ENCODE data around the gene ANTXR2.
"Not testable (repeated sequence)": the region's sequence is repeated elsewhere in the genome, so short reads cannot be mapped to it uniquely, and the experiment has no call there.

ANTXR2 gene

DNA sequence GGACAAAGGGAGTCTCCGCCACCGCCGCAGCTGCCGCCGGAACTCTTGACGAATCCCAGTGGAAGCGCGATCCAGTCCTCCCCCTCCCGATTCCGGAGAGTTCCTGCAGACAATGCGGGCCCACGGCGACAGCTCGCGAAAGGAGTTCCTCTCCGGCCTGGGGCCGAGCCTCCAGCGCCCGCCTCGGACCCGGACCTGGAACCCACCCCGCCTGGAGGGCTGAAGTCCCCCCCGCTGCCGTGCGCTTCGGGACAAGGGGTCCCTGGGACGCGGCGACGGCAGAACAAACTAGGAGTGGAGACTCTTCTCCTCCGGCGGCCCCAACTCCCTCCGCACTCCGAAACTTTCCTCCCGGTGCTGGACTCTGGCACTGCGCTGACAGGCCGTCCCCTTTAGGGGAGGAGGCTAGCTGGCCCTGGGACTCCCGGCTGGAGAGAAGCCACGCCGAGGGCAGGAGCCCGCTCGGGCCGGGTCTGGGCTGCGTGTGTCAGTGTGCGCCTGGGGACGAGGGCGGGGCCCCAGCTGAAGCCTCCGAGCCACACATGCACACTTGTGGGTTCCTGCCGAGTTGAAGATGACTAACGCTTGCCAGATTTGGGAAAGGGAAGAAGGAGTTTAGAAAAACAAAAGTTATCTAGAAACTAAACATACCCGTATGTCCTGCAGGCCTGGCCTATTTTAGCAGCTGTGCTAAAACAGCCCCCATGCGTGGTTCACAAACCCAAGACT is at the start of gene ANTXR2:
Gene ANTXR2 (minus strand): TSS at position 486 of the 729 bp plus-strand sequence. CDS start 669 bp downstream, outside the sequence.
- ATAC-seq (peak; percentile 80), DNase-seq (ENCODE audit: low spot score in 2 of 2) (peak; percentile 41 to 81)
- Mint-ChIP-seq H3K4me1 (peaks cover 67% of the 10 kb centered on the region), H3K27ac (peak within 1 kb of the TSS; percentile 94), H3K9me3 (no peaks in the 10 kb centered on the region), H3K4me3 (peak within 1 kb of the TSS; percentile 92), H3K36me3 (peaks cover 41% of the 10 kb centered on the region)

DNA sequence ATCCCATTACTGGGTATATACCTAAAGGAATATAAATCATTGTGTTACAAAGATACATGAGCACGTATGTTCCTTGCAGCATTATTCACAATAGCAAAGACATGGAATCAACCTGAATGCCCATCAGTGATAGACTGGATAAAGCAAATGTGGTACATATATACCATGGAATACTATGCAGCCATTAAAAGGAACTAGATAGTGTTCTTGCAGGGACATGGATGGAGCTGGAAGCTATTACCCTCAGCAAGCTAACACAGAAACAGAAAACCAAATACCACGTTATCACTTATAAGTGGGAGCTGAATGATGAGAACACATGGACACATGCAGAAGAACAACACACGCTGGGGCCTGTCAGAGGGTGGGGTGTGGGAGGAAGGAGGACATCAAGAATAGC is 48.8 kb upstream of the ANTXR2 start:
- not testable (repeated sequence) for ATAC-seq; H3K9me3 Mint-ChIP-seq; H3K36me3 Mint-ChIP-seq; DNase-seq (ENCODE audit: low spot score in 2 of 2); H3K4me3 Mint-ChIP-seq; H3K27ac Mint-ChIP-seq
- peaks cover 24% of the 10 kb centered on the region for H3K4me1 Mint-ChIP-seq

DNA sequence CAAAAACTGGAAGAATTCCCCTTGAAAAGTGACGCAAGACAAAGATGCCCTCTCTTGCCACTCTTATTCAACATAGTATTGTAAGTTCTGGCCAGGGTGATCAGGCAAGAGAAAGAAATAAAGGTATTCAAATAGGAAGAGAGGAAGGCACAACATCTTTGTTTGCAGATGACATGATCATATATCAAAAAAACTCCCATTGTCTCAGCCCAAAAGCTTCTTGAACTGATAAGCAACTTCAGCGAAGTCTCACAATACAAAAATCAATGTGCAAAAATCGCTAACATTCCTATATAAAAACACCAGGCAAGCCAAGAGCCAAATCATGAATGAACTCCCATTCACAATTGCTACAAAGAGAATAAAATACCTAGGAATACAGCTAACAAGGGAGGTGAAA is 46.6 kb upstream of the ANTXR2 start:
- not testable (repeated sequence) for H3K4me1 Mint-ChIP-seq; DNase-seq (ENCODE audit: low spot score in 2 of 2); H3K27ac Mint-ChIP-seq; H3K4me3 Mint-ChIP-seq; H3K9me3 Mint-ChIP-seq; H3K36me3 Mint-ChIP-seq; ATAC-seq

DNA sequence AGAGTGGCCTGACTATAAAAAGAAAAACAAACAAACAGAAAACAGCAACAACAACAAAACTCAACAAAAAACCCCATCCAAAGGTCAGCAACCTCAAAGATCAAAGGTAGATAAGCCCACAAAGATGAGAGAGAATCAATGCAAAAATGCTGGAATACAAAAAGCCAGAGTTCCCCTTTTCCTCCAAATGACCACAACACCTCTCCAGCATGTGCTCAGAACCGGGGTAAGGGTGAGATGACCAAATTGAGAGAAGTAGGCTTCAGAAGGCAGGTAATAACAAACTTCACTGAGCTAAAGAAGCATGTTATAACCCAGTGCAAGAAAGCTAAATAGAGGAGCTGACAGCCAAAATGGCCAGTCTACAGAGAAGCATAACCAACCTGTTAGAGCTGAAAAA is 43.5 kb upstream of the ANTXR2 start:
- Mint-ChIP-seq H3K27ac (no peak overlapping the region), H3K4me1 (no peaks in the 10 kb centered on the region), H3K36me3 (no peaks in the 10 kb centered on the region), H3K4me3 (no peak overlapping the region), H3K9me3 (peaks cover 4% of the 10 kb centered on the region)
- no peak for ATAC-seq
- DNase-seq (ENCODE audit: low spot score in 2 of 2) = no peak

DNA sequence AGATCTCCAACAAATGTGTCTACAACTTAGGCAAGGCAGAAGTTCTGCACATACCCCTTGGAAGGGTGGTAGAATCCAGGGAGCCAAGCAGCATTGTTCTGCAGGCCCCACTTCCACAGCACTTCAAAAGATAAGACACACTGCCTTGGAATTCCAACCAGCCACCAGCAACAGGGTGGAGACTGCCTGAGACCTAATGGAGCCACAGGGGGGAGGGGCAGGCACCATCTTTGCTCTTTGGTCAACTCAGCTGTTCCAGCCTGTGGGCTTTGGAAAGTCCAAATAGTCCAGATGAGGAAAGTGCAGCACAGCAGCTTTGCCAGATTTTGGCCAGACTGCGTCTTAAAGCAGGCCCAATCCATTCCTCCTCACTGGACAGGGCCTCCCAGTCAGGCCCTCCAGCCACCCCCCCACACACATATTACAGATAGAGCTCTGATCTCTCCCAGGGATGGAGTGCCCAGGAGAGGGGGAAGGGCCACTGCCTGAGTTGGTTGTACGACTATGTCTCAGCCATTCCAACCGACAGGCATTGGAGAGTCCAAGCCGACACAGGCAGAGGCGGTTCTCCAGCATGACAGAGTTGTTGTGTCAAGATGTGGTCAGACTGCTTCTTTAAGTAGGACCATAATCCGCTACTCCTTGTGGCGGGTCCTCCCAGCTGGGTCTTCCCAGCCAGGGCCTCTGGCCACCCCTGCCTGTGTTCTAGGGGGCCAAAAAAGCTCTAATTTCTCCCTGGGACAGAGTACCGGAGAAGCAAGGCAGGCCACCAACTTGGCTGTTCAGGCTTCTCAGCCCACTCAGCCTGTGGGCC is 42.5 kb upstream of the ANTXR2 start:
- H3K36me3 Mint-ChIP-seq = no peaks in the 10 kb centered on the region
- DNase-seq (ENCODE audit: low spot score in 2 of 2) (no peak), ATAC-seq (no peak)
- H3K27ac Mint-ChIP-seq = no peak overlapping the region
- no peaks in the 10 kb centered on the region for H3K4me1 Mint-ChIP-seq
- no peak overlapping the region for H3K4me3 Mint-ChIP-seq
- H3K9me3 Mint-ChIP-seq = peaks cover 4% of the 10 kb centered on the region

DNA sequence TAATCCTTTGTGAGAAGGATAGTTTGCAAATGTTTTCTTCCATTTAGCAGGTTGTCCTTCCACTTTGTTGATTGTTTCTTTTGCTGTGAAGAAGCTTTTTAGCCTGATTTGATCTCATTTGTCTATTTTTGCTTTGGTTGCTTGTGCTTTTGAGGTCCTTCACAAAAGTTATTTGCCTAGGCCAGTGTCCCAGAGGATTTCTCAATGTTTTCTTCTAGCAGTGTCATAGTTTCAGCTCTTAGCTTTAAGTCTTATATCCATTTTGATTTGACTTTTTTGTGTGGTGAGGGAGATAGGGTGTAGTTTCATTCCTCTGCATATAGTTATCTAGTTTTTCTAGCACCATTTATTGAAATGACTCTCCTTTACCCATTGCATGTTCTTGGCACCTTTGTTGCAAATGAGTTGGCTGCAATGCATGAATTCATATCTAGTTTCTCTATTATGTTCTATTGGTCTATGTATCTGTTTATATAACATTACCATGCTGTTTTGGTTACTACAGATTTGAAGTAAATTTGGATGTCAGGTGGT is 41.8 kb upstream of the ANTXR2 start:
- no peaks in the 10 kb centered on the region for H3K4me1 Mint-ChIP-seq
- no peaks in the 10 kb centered on the region for H3K36me3 Mint-ChIP-seq
- no peak for DNase-seq (ENCODE audit: low spot score in 2 of 2)
- peak; percentile 66 for ATAC-seq
- H3K4me3 Mint-ChIP-seq = no peak overlapping the region
- peaks cover 4% of the 10 kb centered on the region for H3K9me3 Mint-ChIP-seq
- no peak overlapping the region for H3K27ac Mint-ChIP-seq

DNA sequence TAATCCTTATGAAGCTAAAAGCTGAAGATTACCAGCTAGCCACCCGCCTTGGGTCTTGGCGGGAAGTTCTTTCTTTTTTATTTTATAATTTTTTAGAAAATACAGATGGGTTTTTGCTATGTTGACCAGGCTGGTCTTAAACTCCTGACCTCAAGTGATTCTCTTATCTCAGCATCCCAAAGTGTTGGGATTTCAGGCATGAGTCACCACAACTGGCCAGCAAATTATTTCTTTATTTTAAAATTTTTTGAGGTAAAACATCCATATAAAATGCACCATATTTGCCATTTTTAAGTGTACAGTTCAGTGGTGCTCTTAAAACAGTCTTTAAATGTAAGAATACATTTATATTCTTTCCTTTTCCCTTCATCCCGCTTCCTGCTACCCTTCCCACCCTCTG is 40.6 kb upstream of the ANTXR2 start:
- ATAC-seq (no peak), DNase-seq (ENCODE audit: low spot score in 2 of 2) (no peak)
- Mint-ChIP-seq H3K4me3 (no peak overlapping the region), H3K27ac (no peak overlapping the region), H3K36me3 (no peaks in the 10 kb centered on the region), H3K9me3 (peaks cover 4% of the 10 kb centered on the region), H3K4me1 (no peaks in the 10 kb centered on the region)

DNA sequence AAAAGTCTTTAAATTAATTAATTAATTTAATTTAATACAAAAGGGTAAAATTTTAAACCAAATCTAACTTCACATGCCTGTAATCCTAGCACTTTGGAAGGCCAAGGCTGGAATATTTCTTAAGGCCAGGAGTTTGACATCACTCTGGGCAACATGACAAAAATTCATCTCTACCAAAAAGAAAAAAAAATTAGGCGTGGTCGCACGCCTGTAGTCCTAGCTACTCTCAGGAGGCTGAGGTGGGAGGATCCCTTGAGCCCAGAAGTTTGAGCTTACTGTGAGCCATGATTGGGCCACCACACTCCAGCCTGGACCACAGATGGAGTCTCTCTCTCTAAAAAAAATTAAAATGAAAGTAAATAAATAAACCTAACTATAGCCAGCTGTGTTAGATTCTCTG is 39.2 kb upstream of the ANTXR2 start:
- DNase-seq (ENCODE audit: low spot score in 2 of 2) (no peak), ATAC-seq (no peak)
- H3K4me3 Mint-ChIP-seq = no peak overlapping the region

DNA sequence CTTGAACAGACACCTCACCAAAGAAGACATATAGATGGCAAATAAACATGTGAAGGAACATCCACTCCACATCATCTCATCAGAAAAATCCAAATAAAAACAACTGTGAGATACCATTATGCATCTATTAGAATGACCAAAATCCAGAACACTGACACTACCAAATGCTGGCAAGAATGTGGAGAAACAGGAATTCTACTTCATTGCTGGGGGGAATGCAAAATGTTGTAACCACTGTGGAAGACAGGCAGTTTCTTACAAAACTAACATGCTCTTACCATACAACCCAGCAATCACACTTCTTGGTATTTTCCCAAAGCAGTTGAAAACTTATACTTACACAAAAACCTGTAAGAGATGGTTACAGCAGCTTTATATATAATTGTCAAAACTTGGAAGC is 38.2 kb upstream of the ANTXR2 start:
- DNase-seq (ENCODE audit: low spot score in 2 of 2) = no peak
- Mint-ChIP-seq H3K4me1 (no peaks in the 10 kb centered on the region), H3K4me3 (no peak overlapping the region), H3K36me3 (no peaks in the 10 kb centered on the region), H3K9me3 (peaks cover 10% of the 10 kb centered on the region), H3K27ac (no peak overlapping the region)
- no peak for ATAC-seq

More for the DNA sequence above, 39.2 kb upstream of the ANTXR2 start:
- Mint-ChIP-seq H3K27ac (no peak overlapping the region), H3K4me1 (no peaks in the 10 kb centered on the region), H3K9me3 (peaks cover 3% of the 10 kb centered on the region), H3K36me3 (no peaks in the 10 kb centered on the region)

DNA sequence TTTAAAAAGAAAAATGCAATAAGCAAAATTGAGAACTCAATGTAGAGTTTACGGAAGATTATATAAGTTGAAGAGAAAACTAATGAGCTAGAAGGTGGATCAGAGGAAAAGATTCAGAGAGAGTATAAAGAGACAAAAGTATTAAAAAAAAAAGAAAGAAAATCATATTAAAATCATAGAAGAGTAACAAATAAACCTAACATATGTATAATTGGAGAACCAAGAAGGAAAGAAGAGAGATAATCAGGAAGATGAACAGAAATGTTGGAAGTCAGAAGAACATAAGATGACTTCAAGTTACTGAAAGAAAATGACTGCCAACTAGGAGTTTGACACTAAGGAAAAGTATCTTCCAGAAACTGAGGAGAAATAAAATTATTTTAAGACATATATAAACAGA is 34.3 kb upstream of the ANTXR2 start:
- Mint-ChIP-seq H3K4me3 (no peak overlapping the region), H3K4me1 (no peaks in the 10 kb centered on the region), H3K9me3 (peaks cover 11% of the 10 kb centered on the region), H3K36me3 (no peaks in the 10 kb centered on the region), H3K27ac (no peak overlapping the region)
- no peak for ATAC-seq
- DNase-seq (ENCODE audit: low spot score in 2 of 2) = no peak

DNA sequence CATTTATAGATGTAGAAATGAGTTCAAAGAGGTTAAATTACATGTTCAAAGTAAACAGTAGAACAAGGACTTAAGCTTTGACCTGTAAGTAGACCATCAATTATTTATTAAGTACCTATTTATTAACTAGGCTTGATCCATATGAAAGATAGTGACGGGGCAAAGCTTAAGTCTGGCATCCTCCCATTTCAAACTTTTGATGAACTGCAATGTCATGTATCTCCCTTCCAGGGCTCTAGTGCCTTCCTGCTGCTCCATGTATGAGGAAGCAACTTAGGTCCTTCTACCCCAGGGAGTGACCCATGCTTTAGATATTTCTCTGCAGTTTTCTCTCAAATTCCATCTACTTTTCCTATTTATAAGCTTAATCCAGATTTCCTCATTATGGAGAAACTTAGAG is 31.9 kb upstream of the ANTXR2 start:
- peaks cover 11% of the 10 kb centered on the region for H3K9me3 Mint-ChIP-seq
- ATAC-seq (no peak), DNase-seq (ENCODE audit: low spot score in 2 of 2) (no peak)
- no peak overlapping the region for H3K27ac Mint-ChIP-seq
- H3K4me1 Mint-ChIP-seq = peaks cover 8% of the 10 kb centered on the region
- H3K4me3 Mint-ChIP-seq = no peak overlapping the region
- no peaks in the 10 kb centered on the region for H3K36me3 Mint-ChIP-seq

DNA sequence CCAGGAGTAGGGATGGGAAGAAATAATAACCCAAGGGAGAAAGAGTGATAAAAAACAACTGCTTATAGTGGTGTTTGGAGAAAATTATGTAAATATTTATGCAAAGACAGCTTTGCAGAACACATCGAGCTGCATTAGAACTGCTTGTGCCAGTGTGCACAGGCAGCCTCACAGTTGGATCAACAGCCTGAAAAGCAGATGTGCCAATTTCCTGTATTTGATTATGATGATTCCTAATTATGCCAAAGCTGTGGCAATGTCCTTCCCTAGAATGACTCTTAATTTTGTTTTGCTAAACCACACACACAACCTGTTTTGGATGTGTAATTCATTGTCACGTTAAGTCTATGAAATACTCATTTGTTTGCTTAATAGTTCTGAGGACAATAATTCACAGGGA is 30.6 kb upstream of the ANTXR2 start:
- no peak for DNase-seq (ENCODE audit: low spot score in 2 of 2)
- Mint-ChIP-seq H3K27ac (no peak overlapping the region), H3K9me3 (peaks cover 11% of the 10 kb centered on the region), H3K36me3 (no peaks in the 10 kb centered on the region), H3K4me3 (no peak overlapping the region), H3K4me1 (peaks cover 8% of the 10 kb centered on the region)
- no peak for ATAC-seq

DNA sequence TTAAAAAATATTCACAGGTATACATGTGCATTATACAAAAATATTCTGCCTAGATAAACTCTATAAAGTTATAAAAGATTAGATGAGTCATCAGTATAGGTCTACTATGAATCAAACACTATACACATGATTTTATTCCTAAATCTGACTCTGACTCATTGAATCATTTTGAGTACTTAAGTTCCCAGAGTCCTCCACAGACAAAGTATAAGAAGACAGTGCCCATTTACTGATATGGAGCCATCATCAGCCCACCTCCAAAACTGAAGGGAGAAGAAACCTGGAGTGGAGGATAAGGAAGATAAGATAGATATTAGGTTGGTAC is 28.7 kb upstream of the ANTXR2 start:
- DNase-seq (ENCODE audit: low spot score in 2 of 2) = no peak
- ATAC-seq = peak; percentile 78
- H3K9me3 Mint-ChIP-seq = peaks cover 5% of the 10 kb centered on the region

DNA sequence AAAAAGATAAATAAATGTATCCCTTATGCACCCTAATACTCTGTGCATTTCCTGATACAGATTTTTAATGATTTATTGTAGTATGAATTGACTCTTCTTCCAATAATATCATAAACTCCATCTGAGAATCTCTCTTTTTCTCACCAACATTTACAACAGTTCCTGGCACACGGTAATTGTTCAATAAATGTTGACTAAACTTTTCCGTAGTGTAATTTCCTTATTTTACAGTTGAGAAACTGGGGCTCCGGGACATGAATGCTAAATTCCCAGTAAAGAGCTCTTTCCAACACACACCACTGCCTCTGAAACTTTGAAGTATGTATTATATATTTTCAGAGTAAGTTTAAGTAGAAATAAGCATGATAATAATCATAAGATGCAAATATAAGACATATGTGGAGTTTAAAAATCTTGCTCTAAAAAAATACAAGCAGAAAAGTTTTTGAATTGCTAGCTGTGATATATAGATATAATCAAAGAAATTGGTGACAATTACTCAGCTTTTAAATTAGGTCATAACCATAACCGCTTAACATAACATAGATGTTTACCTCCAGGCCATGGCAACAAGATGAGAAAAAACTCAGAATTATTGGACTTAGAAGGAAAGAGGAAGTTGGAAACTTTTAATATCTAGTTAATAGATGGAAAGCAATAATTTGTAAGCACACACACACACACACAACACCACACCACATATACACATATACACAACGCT is 28.2 kb upstream of the ANTXR2 start:
- no peak for DNase-seq (ENCODE audit: low spot score in 2 of 2)
- Mint-ChIP-seq H3K4me3 (no peak overlapping the region), H3K9me3 (no peaks in the 10 kb centered on the region), H3K36me3 (no peaks in the 10 kb centered on the region), H3K4me1 (peaks cover 8% of the 10 kb centered on the region), H3K27ac (peak overlapping the region; percentile 62)
- peak; percentile 75 for ATAC-seq

More for the DNA sequence above, 28.7 kb upstream of the ANTXR2 start:
- no peak overlapping the region for H3K4me3 Mint-ChIP-seq
- H3K27ac Mint-ChIP-seq = peak overlapping the region; percentile 62
- peaks cover 8% of the 10 kb centered on the region for H3K4me1 Mint-ChIP-seq
- no peaks in the 10 kb centered on the region for H3K36me3 Mint-ChIP-seq

DNA sequence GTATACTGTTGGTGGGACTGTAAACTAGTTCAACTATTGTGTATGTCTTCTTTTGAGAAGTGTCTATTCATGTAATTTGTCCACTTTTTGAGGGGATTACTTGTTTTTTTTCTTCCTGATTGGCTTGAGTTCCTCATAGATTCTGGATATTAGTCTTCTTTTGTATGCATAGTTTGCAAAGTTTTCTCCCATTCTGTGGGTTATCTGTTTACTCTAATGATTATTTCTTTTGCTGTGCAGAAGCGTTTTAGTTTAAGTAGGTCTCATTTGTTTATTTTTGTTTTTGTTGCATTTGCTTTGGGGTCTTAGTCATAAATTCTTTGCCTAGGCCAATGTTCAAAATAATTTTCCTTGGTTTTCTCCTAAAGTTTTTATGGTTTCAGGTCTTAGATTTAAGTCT is 26.6 kb upstream of the ANTXR2 start:
- Mint-ChIP-seq H3K4me1 (peaks cover 8% of the 10 kb centered on the region), H3K4me3 (no peak overlapping the region), H3K27ac (no peak overlapping the region), H3K9me3 (no peaks in the 10 kb centered on the region), H3K36me3 (no peaks in the 10 kb centered on the region)
- DNase-seq (ENCODE audit: low spot score in 2 of 2) (no peak), ATAC-seq (no peak)

Data from stimulated activated effector memory CD8-positive, alpha-beta T cell treated with anti-CD3 and anti-CD28 coated beads, Interleukin-12 subunit alpha, Interleukin-12 subunit beta, amount 100 ng/mL, for 72 hours (primary cell).